WTC11 (cell line): ENCODE data around the gene CXorf38. TPM values are rescaled to one million over a fixed set of nuclear protein-coding genes. Genes with fewer than 3 reads are reported as not detected.

Experiments
- ATAC-seq: fragments of 200-7000 bp; cut with Tn5 transposase; 2 replicates; pipeline ENCODE4 v1.10.0; 2021; ENCODE audit warnings: mild to moderate bottlenecking, moderate library complexity
- CTCF ChIA-PET: fragments of 300-600 bp; sonication (Branson Sonifier 250); formaldehyde crosslinking; loops from one replicate; lab custom pipeline; 2021; ENCODE audit warnings: antibody characterized with exemption; lab: Charles Lee
- POLR2A ChIA-PET: fragments of 350-600 bp; sonication (Branson Sonifier 250); formaldehyde crosslinking; loops from one replicate; lab custom pipeline; 2021; ENCODE audit warnings: antibody characterized with exemption; lab: Charles Lee
- DNase-seq: peaks from one replicate; pipeline ENCODE4 v3.0.0; 2021; ENCODE audit warnings: low spot score
- H3K27ac Mint-ChIP-seq: 2 replicates; pipeline ENCODE4 v1.8.0; 2021; ENCODE audit warnings: mixed read lengths
- H3K27me3 Mint-ChIP-seq: 2 replicates; pipeline ENCODE4 v1.8.0; 2021; ENCODE audit warnings: low read depth, mild to moderate bottlenecking, moderate library complexity, mixed read lengths
- H3K36me3 Mint-ChIP-seq: 2 replicates; pipeline ENCODE4 v1.8.0; 2021; ENCODE audit warnings: mixed read lengths
- H3K4me1 Mint-ChIP-seq: 2 replicates; pipeline ENCODE4 v1.8.0; 2022; ENCODE audit warnings: mixed read lengths
- H3K4me3 Mint-ChIP-seq: 2 replicates; pipeline ENCODE4 v1.8.0; 2021; ENCODE audit warnings: mild to moderate bottlenecking, moderate library complexity, mixed read lengths
- H3K9me3 Mint-ChIP-seq: 2 replicates; pipeline ENCODE4 v1.8.0; 2021; ENCODE audit warnings: mixed read lengths
- CBFB ChIP-seq: sonication (generic); formaldehyde crosslinking; IDR thresholded peaks from 2 replicates; pipeline ENCODE4 v1.8.1; 2022; ENCODE audit warnings: mild to moderate bottlenecking, low read depth, missing genetic modification reagents
- CREM ChIP-seq: sonication (generic); formaldehyde crosslinking; IDR thresholded peaks from 2 replicates; pipeline ENCODE4 v1.8.1; 2022; ENCODE audit warnings: mild to moderate bottlenecking, missing genetic modification reagents, moderate library complexity
- ERG ChIP-seq: fragments of 250-450 bp; sonication (Bioruptor Pico); IDR thresholded peaks from 2 replicates; pipeline ENCODE4 v1.8.0; 2021; ENCODE audit warnings: mild to moderate bottlenecking
- ETV6 ChIP-seq: sonication (generic); formaldehyde crosslinking; IDR thresholded peaks from 2 replicates; pipeline ENCODE4 v1.8.1; 2022; ENCODE audit warnings: mild to moderate bottlenecking, missing genetic modification reagents
- FOXK1 ChIP-seq: sonication (generic); formaldehyde crosslinking; IDR thresholded peaks from 2 replicates; pipeline ENCODE4 v1.8.0; 2022; ENCODE audit warnings: mild to moderate bottlenecking, moderate library complexity, missing genetic modification reagents
- FOXP4 ChIP-seq: sonication (generic); formaldehyde crosslinking; IDR thresholded peaks from 2 replicates; pipeline ENCODE4 v1.8.0; 2022; ENCODE audit warnings: mild to moderate bottlenecking, missing genetic modification reagents
- HMGXB4 ChIP-seq: sonication (generic); formaldehyde crosslinking; IDR thresholded peaks from 2 replicates; pipeline ENCODE4 v1.8.1; 2023; ENCODE audit warnings: mild to moderate bottlenecking, moderate library complexity, missing genetic modification reagents
- JUN ChIP-seq: sonication (generic); formaldehyde crosslinking; IDR thresholded peaks from 2 replicates; pipeline ENCODE4 v1.8.0; 2023; ENCODE audit warnings: mild to moderate bottlenecking, missing genetic modification reagents
- NFYB ChIP-seq: sonication (generic); formaldehyde crosslinking; conservative IDR thresholded peaks from 2 replicates; pipeline ENCODE4 v1.8.0; 2022; ENCODE audit warnings: low read depth, missing genetic modification reagents
- NR1H2 ChIP-seq: sonication (generic); formaldehyde crosslinking; IDR thresholded peaks from 2 replicates; pipeline ENCODE4 v1.9.0; 2021; ENCODE audit warnings: mild to moderate bottlenecking, moderate library complexity, missing genetic modification reagents
- NR3C1 ChIP-seq: sonication (generic); formaldehyde crosslinking; conservative IDR thresholded peaks from 2 replicates; pipeline ENCODE4 v1.8.1; 2023; ENCODE audit warnings: low read depth, mild to moderate bottlenecking, missing genetic modification reagents
- RORB ChIP-seq: fragments of 250-450 bp; sonication (Bioruptor Pico); IDR thresholded peaks from 2 replicates; pipeline ENCODE4 v1.9.0; 2021; ENCODE audit warnings: mild to moderate bottlenecking
- SOX15 ChIP-seq: fragments of 250-450 bp; sonication (Bioruptor Pico); IDR thresholded peaks from 2 replicates; pipeline ENCODE4 v1.9.0; 2021; ENCODE audit warnings: mild to moderate bottlenecking
- ZNF263 ChIP-seq: sonication (generic); formaldehyde crosslinking; IDR thresholded peaks from 2 replicates; pipeline ENCODE4 v1.8.1; 2022; ENCODE audit warnings: low read depth, mild to moderate bottlenecking, moderate library complexity, missing genetic modification reagents
- ZNF425 ChIP-seq: fragments of 250-450 bp; sonication (Bioruptor Pico); conservative IDR thresholded peaks from 2 replicates; pipeline ENCODE4 v1.9.0; 2021; ENCODE audit warnings: mild to moderate bottlenecking
- ZNF671 ChIP-seq: fragments of 250-450 bp; sonication (Bioruptor Pico); IDR thresholded peaks from 2 replicates; pipeline ENCODE4 v1.8.0; 2021; ENCODE audit warnings: mild to moderate bottlenecking
- total RNA-seq: library from RNA; stranded (reverse); gene quantifications from 3 replicates; pipeline ENCODE4 v1.2.3, GENCODE V29; 2021
- TF ChIP-seq, protein P1 (sequence below): fragments of 200-600 bp; IDR thresholded peaks from 2 replicates; pipeline ENCODE4 v1.8.0; 2022; ENCODE audit warnings: antibody characterized with exemption
- TF ChIP-seq, protein P2 (sequence below): fragments of 250-450 bp; sonication (Bioruptor Pico); IDR thresholded peaks from 2 replicates; pipeline ENCODE4 v1.9.0; 2021; ENCODE audit warnings: mild to moderate bottlenecking, borderline replicate concordance

Gene CXorf38
- total RNA-seq, 1 experiment from 2014 or later: 10.0 TPM

GRCh38 chrX:40580537-40581335 is 66.6 kb downstream of the CXorf38 start, which contains the start of gene ATP6AP2 (continued):
- TF ChIP-seq FOXP4: no peak
- TF ChIP-seq SOX15 (CRISPR knock-in tag): no peak
- TF ChIP-seq ERG (CRISPR knock-in tag): no peak
- no peak for TF ChIP-seq ETV6
- TF ChIP-seq NFYB: peak; percentile 84
- TF ChIP-seq CREM: peak; percentile 70; the same call in 1 of the 2 replicates
- TF ChIP-seq HMGXB4 (CRISPR knock-in tag): no peak
- TF ChIP-seq RORB (CRISPR knock-in tag): no peak
- TF ChIP-seq FOXK1 (CRISPR knock-in tag): peak; percentile 41; the same call in 1 of the 2 replicates
- TF ChIP-seq, all 79 proteins: peak for 6

GRCh38 chrX:40579900-40580536 is 67.3 kb downstream of the CXorf38 start:
- Mint-ChIP-seq H3K27ac (peak overlapping the region; percentile 91; the same call in 1 of the 2 replicates), H3K27me3 (no peaks in the 10 kb centered on the region), H3K4me3 (peak overlapping the region; percentile 80), H3K36me3 (no peaks in the 10 kb centered on the region), H3K4me1 (peaks cover 8% of the 10 kb centered on the region), H3K9me3 (no peaks in the 10 kb centered on the region)
- DNase-seq (no peak), ATAC-seq (peak; percentile 28)
- CTCF ChIA-PET: interaction anchor here (0.6 to 0.8 kb wide), 2 partner anchors 36 to 796 kb away, joined by 3 read pairs; no protein-coding TSS in a partner anchor
- POLR2A ChIA-PET: no interaction called here
- no peak for TF ChIP-seq JUN (CRISPR knock-in tag)
- TF ChIP-seq ZNF425 (CRISPR knock-in tag): no peak
- TF ChIP-seq NR1H2 (CRISPR knock-in tag): no peak
- TF ChIP-seq ZNF263 (CRISPR knock-in tag): no peak
- no peak for TF ChIP-seq CREM
- TF ChIP-seq, protein P1, sequence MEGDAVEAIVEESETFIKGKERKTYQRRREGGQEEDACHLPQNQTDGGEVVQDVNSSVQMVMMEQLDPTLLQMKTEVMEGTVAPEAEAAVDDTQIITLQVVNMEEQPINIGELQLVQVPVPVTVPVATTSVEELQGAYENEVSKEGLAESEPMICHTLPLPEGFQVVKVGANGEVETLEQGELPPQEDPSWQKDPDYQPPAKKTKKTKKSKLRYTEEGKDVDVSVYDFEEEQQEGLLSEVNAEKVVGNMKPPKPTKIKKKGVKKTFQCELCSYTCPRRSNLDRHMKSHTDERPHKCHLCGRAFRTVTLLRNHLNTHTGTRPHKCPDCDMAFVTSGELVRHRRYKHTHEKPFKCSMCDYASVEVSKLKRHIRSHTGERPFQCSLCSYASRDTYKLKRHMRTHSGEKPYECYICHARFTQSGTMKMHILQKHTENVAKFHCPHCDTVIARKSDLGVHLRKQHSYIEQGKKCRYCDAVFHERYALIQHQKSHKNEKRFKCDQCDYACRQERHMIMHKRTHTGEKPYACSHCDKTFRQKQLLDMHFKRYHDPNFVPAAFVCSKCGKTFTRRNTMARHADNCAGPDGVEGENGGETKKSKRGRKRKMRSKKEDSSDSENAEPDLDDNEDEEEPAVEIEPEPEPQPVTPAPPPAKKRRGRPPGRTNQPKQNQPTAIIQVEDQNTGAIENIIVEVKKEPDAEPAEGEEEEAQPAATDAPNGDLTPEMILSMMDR: no peak
- no peak for TF ChIP-seq NR3C1
- TF ChIP-seq, protein P2, sequence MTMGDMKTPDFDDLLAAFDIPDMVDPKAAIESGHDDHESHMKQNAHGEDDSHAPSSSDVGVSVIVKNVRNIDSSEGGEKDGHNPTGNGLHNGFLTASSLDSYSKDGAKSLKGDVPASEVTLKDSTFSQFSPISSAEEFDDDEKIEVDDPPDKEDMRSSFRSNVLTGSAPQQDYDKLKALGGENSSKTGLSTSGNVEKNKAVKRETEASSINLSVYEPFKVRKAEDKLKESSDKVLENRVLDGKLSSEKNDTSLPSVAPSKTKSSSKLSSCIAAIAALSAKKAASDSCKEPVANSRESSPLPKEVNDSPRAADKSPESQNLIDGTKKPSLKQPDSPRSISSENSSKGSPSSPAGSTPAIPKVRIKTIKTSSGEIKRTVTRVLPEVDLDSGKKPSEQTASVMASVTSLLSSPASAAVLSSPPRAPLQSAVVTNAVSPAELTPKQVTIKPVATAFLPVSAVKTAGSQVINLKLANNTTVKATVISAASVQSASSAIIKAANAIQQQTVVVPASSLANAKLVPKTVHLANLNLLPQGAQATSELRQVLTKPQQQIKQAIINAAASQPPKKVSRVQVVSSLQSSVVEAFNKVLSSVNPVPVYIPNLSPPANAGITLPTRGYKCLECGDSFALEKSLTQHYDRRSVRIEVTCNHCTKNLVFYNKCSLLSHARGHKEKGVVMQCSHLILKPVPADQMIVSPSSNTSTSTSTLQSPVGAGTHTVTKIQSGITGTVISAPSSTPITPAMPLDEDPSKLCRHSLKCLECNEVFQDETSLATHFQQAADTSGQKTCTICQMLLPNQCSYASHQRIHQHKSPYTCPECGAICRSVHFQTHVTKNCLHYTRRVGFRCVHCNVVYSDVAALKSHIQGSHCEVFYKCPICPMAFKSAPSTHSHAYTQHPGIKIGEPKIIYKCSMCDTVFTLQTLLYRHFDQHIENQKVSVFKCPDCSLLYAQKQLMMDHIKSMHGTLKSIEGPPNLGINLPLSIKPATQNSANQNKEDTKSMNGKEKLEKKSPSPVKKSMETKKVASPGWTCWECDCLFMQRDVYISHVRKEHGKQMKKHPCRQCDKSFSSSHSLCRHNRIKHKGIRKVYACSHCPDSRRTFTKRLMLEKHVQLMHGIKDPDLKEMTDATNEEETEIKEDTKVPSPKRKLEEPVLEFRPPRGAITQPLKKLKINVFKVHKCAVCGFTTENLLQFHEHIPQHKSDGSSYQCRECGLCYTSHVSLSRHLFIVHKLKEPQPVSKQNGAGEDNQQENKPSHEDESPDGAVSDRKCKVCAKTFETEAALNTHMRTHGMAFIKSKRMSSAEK: no peak
- no peak for TF ChIP-seq CBFB (CRISPR knock-in tag)
- no peak for TF ChIP-seq ZNF671 (CRISPR knock-in tag)
